HL-60 (cell line): ENCODE measurements around the gene STON2.

Source experiments
- GABPA ChIP-seq: IDR thresholded peaks from 2 replicates; pipeline ENCODE4 v1.6.1; 2012; ENCODE audit warnings: low read depth
- SPI1 ChIP-seq: IDR thresholded peaks from 2 replicates; pipeline ENCODE4 v1.6.1; 2012; ENCODE audit warnings: low read depth, mild to moderate bottlenecking, borderline replicate concordance
- TF ChIP-seq, protein P1 (sequence below): IDR thresholded peaks from one replicate; pipeline ENCODE4 v1.5.1; 2011; ENCODE audit warnings: low read length, control low read depth, inconsistent platforms; ENCODE audit not compliant: insufficient read depth

DNA sequence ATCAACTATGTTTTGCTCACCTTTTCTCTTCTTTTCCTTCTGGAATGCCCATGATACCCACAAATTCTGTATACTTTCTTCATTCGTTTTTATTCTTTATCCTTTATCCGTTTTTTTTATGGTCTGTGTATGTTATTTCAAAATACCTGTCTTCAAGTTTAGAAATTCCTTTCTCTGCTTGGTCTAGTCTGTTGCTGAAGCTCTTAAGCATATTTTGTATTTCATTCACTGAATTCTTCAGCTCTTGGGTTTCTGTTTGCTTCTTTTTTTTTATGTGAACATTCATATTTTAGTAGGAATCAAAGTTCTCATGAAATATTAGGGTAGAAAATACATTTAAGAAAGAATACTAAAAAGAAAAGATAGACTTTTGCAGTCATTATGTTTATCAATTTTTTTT lies 156.6 kb downstream of the STON2 start:
- TF ChIP-seq, protein P1, sequence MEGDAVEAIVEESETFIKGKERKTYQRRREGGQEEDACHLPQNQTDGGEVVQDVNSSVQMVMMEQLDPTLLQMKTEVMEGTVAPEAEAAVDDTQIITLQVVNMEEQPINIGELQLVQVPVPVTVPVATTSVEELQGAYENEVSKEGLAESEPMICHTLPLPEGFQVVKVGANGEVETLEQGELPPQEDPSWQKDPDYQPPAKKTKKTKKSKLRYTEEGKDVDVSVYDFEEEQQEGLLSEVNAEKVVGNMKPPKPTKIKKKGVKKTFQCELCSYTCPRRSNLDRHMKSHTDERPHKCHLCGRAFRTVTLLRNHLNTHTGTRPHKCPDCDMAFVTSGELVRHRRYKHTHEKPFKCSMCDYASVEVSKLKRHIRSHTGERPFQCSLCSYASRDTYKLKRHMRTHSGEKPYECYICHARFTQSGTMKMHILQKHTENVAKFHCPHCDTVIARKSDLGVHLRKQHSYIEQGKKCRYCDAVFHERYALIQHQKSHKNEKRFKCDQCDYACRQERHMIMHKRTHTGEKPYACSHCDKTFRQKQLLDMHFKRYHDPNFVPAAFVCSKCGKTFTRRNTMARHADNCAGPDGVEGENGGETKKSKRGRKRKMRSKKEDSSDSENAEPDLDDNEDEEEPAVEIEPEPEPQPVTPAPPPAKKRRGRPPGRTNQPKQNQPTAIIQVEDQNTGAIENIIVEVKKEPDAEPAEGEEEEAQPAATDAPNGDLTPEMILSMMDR = no peak
- TF ChIP-seq GABPA (no peak), SPI1 (no peak)
